Measurements from ENCODE around the gene PSMC1. TPM values are rescaled to one million over a fixed set of nuclear protein-coding genes. Genes with fewer than 3 reads are reported as not detected.

Gene PSMC1
- total and polyA plus RNA-seq, 10 of the 15 experiments (the other 5 are each of a cell fraction or from before 2014, with no cell fraction given): 97.4 to 286 (median 209) TPM

DNA sequence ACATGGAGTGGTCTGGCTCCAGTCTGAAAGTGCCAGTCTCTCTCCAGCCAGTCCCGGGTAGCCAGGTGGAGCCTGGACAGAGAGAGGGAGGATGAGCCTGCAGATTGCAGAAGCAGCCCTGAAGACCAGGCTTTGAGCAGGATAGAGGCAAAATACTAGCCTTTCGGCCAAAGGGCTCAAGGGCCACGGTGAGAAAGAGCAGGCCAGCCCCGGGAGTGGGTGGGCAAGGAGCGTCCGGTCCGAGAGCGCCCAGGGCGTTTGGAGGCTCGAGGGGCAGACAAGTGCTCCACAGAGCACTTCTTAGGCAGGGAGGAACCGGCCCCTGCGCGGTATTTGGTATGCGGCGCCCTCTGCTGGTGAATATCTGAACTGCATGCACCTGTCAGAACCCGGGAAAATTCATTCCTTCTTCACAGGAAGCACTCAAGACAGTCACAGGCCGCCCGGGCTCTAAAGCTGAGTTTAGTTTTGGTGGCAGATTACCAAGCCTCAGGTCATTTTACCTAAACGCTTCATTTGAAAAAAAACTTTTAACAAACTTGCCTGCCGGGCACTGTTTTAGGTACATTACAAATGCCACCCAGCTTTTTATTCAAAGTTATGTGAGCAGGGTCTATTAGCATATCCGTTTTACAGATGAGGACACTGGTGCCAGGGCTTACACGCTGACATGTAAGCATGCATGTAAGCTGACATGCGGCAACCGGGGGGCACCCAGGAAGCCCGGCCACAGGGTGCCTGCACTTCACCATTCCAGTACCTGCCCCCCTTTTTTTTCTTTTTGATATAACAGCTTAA is 21.0 kb upstream of the PSMC1 start (continued):
- TF ChIP-seq, protein P1, sequence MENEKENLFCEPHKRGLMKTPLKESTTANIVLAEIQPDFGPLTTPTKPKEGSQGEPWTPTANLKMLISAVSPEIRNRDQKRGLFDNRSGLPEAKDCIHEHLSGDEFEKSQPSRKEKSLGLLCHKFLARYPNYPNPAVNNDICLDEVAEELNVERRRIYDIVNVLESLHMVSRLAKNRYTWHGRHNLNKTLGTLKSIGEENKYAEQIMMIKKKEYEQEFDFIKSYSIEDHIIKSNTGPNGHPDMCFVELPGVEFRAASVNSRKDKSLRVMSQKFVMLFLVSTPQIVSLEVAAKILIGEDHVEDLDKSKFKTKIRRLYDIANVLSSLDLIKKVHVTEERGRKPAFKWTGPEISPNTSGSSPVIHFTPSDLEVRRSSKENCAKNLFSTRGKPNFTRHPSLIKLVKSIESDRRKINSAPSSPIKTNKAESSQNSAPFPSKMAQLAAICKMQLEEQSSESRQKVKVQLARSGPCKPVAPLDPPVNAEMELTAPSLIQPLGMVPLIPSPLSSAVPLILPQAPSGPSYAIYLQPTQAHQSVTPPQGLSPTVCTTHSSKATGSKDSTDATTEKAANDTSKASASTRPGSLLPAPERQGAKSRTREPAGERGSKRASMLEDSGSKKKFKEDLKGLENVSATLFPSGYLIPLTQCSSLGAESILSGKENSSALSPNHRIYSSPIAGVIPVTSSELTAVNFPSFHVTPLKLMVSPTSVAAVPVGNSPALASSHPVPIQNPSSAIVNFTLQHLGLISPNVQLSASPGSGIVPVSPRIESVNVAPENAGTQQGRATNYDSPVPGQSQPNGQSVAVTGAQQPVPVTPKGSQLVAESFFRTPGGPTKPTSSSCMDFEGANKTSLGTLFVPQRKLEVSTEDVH (IDR thresholded peaks at IDR 0.05; ENCODE audit: low read depth, partially characterized antibody): no peak
- no peak for TF ChIP-seq CBFB (IDR thresholded peaks at IDR 0.05; ENCODE audit: low read depth)
- TF ChIP-seq EZH2 (IDR thresholded peaks at IDR 0.05; ENCODE audit: borderline replicate concordance, control insufficient read depth, low read depth, low read length): no peak

DNA sequence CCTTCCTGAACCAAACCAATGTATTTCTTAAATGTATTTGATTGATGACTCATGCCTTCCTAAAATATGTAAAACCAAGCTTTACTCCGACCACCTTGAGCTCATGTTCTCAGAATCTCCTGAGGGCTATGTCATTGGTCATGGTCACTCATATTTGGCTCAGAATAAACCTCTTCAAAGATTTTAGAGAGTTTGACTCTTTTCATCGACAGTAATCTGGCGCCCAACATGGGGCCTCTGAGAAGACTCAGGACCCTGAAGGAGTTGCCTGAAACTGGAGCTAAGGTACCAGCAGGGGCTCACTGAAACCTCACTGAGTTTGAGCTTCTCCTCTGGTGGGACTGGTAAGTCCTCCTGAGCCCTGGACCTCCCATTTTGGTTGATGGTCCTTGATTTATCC is 17.2 kb upstream of the PSMC1 start:
- intact Hi-C loops (cut with micrococcal nuclease; ENCODE audit: unreplicated experiment) (loop anchor here (5.0 kb wide), 1 partner anchor 1212 kb away; no protein-coding TSS in a partner anchor), in situ Hi-C loops (cut with MboI) (loop anchor here (10.0 kb wide), 1 partner anchor 264 kb away; no protein-coding TSS in a partner anchor)
- no peaks in the 10 kb centered on the region for H3K36me3 ChIP-seq (ENCODE audit: control insufficient read depth in 2 of 2, insufficient read depth in 2 of 2, low read length in 1 of 2)
- no peaks in the 10 kb centered on the region for H3K4me1 ChIP-seq (ENCODE audit: control insufficient read depth, insufficient read depth, low read length)
- H3K9me3 ChIP-seq (replicated peaks; ENCODE audit: control insufficient read depth, insufficient read depth, low read length): peaks cover 13% of the 10 kb centered on the region; the same call in 2 of the 3 replicates
- no peaks in the 10 kb centered on the region for H3K79me2 ChIP-seq (ENCODE audit: control insufficient read depth, insufficient read depth, low read length)
- H2AFZ ChIP-seq (ENCODE audit: control insufficient read depth, low read depth, low read length): no peak overlapping the region
- no peak for DNase-seq (ENCODE audit: low read depth, low spot score)
- H3K9ac ChIP-seq (ENCODE audit: control insufficient read depth, insufficient read depth, low read length): no peak overlapping the region
- no TSS peak for BruUV-seq (replicated peaks)
- ATAC-seq: no peak
- no peak for FAIRE-seq
- ChIA-PET SMC1A (ENCODE audit: uncharacterized antibody, unreplicated experiment) (no interaction called here), CTCF (interaction anchor here (1.6 kb wide), 1 partner anchor 14 kb away, joined by 3 read pairs; no protein-coding TSS in a partner anchor), RAD21 (ENCODE audit: unreplicated experiment) (no interaction called here), POLR2A (no interaction called here)
- no peaks in the 10 kb centered on the region for H4K20me1 ChIP-seq (ENCODE audit: control insufficient read depth, insufficient read depth)
- no peak overlapping the region for H3K4me2 ChIP-seq (ENCODE audit: control insufficient read depth, insufficient read depth)
- 66% methylated on average over 3 of the region's 3 CpGs for WGBS (ENCODE audit: insufficient coverage, insufficient replicate concordance, low lambda C conversion rate, missing lambda C conversion rate)
- H3K27me3 ChIP-seq (replicated peaks in 1 of 2; ENCODE audit: control insufficient read depth in 2 of 2, insufficient read depth in 2 of 2, low read length in 1 of 2): no peaks in the 10 kb centered on the region
- no peak overlapping the region for H3K4me3 ChIP-seq
- no peak overlapping the region for H3K27ac ChIP-seq (ENCODE audit: control insufficient read depth, insufficient read depth)
- no peak for TF ChIP-seq SREBF2 (IDR thresholded peaks at IDR 0.05; ENCODE audit: low read length)
- TF ChIP-seq CBX5 (IDR thresholded peaks at IDR 0.05; ENCODE audit: low read depth): 0 out of 2 replicates have a peak, but pooled peaks have one; percentile 61
